GM21390 (cell line): ENCODE data around the gene GADD45A.

Experiments used
- ATAC-seq: cut with Tn5 transposase; IDR thresholded peaks from one replicate; pipeline ENCODE4 v1.9.1; 2021; ENCODE audit not compliant: unreplicated experiment

Gene GADD45A

DNA sequence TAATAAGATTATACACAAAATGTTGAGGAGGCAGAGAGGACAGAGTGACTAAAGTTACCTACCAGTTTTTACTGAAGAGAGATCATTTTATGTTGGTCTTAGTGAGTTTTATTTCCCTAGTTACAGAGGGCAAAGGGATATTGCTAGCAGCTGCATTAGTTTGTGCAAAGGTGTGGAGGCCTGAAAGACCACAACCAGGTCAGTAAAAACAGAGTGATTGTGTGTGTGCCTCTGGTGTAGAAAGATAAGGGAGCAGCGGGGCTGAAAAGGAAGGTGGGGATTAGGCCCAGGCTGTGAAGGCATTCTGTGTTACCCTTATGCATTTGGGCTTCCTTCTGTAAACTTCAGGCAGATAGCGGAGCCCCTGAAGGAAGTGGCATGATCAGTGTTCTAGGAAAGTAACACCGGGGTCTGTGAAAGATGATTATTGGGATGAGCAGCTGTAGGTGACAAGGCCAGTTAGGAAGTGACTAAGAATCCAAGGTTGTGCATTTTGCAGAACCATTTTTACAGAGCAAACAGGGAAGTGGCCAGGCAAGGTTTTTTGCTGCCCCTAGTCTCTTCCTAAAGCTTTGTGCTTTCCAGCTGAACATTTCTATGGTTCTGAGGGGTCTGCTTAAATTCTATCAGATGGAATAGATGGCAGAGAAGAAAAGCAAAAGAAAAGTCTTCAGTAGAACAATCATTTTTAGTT is 3.7 kb downstream of the GADD45A start:
- ATAC-seq: no peak

DNA sequence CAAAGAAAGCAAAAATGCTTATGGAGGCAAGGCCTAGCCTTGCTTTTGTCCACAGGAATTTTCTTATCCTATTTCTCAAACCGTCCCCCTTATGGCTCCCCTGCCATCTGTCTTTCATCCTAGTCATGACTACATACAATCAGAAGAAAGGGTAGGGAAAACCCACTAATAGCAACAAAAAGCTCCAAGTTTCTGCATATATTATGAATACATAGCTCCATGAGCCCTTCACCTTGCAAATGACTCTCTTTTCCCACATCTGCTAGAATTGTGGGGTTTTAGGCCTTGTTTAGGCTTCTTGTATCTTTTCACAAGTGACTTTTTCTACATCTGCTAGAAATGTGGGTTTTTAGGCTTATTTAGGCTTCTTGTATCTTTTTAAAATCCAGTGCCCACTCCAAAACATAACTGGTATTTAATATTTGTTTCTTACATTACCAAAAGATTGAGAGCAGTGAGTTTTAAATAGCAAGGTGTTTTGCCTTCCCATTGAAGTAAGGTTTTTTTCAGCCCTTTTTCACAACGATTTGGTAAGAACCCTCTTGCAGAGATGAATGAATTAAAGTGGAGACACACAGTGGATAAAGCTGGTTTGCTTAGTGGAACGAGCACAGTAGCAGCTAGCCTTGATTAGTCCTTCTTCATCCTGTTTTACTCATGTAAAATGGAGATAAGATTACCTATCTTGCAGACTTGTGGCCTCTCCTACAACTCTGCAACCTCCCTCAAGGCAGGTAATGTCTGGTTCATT is 4.4 kb downstream of the GADD45A start:
- ATAC-seq: no peak

DNA sequence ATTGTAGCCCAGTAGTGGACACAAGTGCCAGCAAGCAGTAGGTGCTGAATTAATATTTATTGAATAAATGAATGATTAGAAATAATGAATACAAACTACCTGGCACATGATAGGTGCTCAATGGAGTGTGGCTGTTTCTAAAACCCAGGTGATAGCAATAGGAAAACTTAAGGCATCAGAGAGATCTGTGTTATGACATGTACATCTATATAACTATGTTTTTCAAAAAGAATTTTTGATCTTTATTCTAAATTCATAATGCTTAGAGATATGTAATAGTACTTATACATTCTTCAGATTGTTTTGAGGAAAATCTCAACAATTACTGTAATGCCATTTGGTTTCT is 5.0 kb downstream of the GADD45A start:
- no peak for ATAC-seq

DNA sequence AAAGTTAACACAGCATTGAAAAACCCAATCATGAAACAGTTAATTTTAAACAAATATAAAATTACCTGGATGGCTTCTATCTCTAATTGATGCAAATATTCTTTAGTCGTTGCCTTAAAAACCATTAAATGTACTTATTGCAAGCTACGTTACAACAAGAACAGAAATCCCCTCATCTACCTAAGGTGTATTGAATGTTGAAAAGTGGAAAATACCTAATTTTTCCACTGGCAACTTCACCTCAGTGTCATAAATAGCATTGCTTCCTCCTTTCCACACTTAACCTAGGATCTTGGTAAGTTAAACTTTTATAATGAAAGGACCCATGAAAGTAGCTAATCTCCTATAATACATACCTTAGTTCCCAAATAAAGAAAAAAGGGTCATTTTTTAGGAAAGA is 5.4 kb downstream of the GADD45A start:
- no peak for ATAC-seq

DNA sequence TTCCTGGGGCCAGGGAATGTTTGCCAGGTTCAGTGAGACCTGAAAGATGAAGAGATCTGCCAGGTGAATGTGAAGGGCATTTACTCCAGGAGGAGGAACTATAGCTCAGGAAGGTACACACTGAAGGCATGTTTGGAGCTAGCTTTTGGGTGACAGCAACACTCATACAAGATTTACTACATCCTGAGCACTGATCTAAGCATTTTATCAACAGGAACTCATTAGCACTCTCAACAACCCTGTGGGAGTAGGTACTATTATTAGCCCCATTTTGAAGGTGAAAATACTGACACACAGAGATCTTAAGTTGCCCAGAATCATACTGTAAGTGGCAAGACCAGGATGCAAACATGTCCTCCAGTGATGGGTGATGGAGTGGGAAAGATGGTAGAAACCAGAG is 6.7 kb downstream of the GADD45A start:
- ATAC-seq: no peak

GRCh38 chr1:67695963-67696362 is 11.0 kb downstream of the GADD45A start:
- no peak for ATAC-seq

- ATAC-seq: no peak
Observed at GRCh38 chr1:67696708-67697107, 11.7 kb downstream of the GADD45A start.

DNA sequence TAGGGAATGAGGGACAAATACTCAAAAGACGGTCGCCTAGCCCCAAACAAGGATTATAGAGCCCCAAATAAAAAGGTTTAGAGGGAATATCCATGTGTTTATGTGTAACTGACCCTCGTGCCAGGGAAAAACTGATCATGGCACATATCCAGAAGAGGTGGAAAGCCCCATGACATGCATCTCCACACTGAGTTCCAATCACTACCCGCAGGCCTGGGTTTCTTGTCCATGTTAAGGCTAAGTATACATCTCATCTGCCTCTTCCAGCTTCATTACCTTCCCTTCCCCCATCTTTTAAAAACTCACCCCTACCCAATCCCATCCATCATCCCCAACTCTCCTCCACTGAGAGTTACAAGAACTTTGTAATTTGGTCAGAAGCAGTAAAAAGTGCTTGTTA is 15.2 kb downstream of the GADD45A start:
- ATAC-seq: no peak

DNA sequence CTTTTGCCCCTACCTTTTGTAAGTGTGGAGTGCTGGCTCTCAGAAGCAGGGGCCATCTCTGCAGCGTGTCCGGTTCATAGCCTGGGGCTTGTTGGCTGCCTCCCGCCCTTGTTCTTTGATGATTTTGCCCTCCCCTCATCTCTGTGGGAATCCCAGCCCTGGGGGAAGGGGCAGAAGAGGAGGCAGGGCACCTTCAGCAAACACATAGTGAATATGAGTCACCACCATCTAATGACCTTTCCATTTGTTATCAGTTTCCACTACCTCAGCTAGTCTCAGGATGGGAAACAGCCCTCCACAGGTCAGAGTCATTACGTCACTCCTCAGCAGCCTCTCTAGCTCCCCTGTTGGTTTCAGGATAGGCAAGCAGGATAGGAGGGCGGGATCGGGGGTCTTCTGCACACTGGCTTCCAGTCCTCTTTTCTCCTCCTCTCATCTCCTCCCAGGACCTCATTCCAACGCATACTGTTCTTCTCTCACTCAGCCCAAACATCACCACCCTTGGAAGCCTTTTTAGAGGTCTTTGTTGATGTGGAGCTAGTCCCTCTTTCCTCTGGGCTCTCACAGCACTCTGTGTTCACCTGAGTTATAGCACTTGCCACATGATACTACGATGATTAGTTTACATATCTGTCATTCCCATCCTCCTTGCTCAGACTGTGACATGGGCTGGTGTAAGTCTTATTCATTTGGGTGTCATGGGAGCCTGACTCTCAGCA is 15.8 kb downstream of the GADD45A start:
- ATAC-seq: no peak

DNA sequence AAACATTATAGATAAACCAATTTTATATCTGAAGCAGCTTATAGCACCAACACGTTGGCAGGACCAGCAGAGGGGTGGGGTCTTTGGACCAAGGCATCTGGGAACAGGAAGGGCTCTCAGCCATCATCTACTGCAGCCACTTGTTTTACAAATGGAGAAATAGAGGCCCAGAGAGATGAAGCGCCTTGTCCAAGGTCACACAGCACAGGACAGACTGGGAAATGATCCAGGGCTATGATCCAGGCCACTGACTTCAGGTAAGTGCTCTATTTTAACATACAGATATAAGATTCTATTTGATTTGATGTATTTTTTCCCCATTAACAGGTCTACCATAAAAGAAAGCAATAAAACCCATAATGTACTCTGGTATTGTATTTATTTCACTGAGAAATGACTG is 16.9 kb downstream of the GADD45A start:
- ATAC-seq: no peak

- ATAC-seq: no peak
Observed at GRCh38 chr1:67704351-67704750, 19.4 kb downstream of the GADD45A start.

DNA sequence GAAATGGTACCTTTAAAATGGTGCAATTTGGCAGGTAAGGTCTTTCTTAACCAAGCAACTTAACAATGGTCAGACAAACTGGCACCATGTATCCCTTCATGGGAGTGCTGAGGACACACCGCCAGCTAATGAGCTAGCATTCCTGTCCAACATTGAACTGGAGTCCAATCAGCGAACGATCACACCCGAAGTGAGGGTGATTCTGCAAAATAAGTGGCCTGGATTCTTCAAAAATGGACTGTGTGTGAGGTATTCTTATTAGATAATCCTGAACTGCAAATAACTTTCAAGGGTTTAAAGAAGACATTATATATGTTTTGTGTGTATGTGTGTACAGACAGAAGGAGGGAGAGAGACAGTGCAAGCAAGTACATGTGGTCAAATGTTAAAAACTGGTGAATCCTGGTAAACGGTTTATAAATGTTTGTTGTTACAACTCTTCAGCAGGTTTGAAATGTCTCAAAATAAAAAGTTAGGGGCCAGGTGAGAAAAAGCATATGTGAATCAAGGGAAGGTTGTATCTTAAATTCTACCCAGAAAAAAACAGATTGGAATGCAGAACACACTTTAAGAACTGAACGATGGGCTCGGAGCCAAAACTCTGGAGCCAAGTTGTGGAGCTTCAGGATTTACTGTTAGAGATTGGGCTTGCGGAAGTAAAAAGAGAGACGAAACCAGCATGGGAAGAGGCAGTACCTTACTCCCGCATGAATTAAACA is 20.9 kb downstream of the GADD45A start:
- ATAC-seq: no peak

GRCh38 chr1:67708606-67709005 is 23.6 kb downstream of the GADD45A start:
- ATAC-seq: no peak

DNA sequence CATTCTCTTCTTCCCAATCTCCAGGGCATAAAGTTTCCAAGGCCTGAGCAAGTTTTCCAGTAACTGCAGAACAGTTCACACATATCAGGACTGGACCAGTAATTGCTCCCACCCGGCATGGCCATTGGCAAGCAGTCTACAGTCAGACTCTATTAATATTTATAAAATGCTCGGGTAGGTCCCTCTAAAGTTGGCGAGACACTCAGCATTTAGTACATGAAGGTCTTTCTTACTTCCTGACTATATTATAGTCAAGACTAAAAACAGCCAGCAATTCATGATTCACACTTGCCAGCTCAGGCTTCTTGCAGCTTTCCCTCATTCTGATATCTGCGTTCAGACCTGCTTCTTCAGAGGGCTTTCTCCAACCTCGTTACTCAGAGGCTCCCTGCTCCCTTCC is 25.4 kb downstream of the GADD45A start:
- ATAC-seq: no peak

DNA sequence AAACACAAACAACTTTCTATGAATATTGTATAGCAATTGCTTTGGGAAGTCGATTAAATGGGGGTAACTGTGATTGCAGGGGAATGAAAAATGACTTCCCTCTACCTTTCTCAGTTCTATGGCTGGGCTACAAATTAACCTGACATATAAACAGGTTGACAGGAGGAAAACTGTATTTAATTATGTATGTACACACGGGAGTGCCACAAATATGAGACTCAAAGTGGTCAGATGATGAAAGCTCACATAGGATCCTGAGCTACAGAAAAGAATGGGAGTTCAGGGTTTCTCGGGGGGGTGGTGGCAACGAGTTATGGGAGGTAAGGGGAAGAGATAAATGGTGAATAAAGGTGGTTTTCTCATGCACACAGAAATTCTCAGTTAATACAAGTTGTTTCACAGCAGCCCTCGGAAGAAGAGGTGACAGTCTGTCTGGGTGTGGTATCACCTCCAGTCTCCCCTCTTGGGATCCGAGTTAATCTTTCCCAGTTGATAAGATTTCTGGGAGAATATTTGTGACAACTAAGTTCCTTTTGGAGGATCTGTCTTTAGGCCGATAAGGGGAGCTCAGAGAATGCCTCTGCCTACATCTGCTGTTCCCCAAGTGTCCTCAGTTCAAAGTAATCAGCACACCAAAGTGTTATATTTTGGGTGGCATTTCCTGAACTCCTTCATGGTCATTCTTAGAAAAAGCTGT is 26.3 kb downstream of the GADD45A start:
- no peak for ATAC-seq

GRCh38 chr1:67711855-67712212 is 26.8 kb downstream of the GADD45A start:
- ATAC-seq: peak; percentile 63

GRCh38 chr1:67713057-67713846 is 28.3 kb downstream of the GADD45A start:
- ATAC-seq: no peak

DNA sequence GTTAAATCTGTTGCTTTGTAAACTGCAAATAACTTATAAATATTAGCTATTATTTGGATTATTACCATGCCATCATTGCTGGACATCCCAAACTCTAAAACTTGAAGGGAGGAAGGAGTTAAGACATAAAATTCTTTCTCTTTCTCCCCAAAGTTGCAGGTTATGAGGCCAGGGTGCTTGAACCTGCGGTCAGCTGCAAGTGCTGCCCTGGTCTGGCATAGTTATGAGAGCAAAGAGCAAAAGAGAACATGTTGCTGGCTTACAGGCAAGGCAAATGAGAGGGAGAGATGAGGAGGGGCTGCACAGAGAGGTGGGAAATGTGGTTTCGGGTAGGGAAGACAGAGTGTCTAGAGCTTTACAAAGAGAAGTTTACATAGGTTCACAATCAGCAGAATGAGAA is 30.8 kb downstream of the GADD45A start:
- no peak for ATAC-seq

DNA sequence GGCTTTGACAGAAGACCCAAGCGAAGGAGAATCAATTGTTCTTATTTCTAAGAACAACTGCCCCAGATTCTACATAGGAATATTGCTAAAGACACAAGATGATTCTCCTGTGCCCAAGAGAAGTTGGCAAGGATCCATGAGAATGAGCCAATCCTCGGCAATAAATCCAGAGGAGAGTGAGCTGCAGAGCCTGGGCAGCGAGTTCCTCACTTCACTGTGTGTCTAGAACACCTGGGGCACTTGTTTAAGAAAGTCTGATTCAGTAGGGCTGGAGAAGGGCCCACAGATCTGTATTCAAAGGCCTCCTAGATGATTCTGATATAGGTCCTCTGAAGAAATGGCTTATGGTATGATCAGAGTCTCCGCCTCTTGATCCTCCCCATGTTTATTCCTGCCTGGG is 31.8 kb downstream of the GADD45A start:
- ATAC-seq: no peak

- no peak for ATAC-seq
Observed at GRCh38 chr1:67717876-67718275, 32.9 kb downstream of the GADD45A start.
